Retina (tissue), 1 donor: ENCODE data around the gene EFEMP2.
A peak's percentile ranks its signal among the peaks of the same experiment; 100 is the strongest.
"Not testable (repeated sequence)": the region's sequence is repeated elsewhere in the genome, so short reads cannot be mapped to it uniquely, and the experiment has no call there.

Source experiments
- DNase-seq: peaks from one replicate; pipeline ENCODE4 v3.0.0-alpha.2; 2016

The EFEMP2 gene

DNA sequence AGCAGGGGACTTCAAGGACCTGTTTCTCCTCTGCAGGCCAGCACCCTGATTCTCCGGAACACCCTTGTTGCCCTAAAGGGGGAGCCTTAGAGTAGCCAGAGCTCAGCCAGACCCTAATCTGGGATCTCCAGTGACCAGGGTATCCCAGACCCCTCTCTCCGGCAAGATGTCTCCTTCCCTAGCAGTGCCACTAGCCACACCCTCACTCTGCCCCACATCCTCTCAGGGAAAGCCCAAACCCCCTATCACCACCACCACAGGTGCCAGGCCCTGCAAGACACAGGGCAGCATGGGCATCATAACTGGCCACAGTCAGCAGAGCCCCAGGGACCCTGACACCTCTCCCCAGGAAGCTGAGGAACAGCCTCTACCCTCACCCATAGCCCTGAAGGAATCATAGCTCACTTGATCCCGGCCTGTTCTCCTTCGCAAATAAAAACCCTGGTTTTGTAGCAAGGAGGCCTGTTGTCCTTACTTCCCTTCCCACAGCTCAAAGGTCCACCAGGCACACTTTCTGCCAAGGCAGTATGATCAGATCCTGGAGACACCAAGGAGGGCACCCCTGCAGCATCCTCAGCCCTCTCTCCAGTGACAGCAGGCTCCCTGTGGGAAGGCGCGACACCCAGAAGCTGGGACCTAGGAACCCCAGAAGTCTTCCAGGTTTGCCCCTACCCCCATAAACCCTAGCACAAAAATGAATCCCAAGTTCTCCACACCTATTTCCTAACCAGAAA lies 19.2 kb downstream of the EFEMP2 start:
- DNase-seq: no peak

DNA sequence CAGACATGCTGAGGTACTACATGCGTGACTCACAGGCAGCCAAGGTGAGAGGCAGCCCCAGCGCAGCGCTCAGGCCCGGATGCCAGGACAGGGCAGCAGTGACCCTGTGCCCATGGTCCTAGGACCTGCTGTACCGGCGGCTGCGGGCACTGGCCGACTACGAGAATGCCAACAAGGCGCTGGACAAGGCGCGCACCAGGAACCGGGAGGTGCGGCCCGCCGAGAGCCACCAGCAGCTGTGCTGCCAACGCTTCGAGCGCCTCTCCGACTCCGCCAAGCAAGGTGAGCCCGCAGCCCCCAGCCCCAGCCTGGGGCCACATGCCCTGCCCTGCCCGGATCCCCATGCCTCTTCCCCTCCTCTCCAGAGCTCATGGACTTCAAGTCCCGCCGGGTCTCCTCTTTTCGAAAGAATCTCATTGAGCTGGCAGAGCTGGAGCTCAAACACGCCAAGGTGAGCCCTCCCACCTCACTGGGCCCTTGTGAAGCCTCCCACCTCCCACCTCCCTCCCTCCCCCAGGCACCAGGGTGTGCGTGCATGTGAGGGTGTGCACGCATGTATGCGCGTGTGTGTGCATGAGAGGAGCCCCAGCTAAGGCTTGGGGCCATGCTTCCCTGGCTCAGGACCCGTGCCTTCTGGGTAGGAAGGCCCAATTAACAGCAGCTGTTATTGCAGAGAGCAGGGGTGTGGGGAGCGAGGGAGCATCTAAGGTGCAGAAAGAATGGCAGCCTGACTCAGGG lies 19.9 kb downstream of the EFEMP2 start:
- DNase-seq: no peak

DNA sequence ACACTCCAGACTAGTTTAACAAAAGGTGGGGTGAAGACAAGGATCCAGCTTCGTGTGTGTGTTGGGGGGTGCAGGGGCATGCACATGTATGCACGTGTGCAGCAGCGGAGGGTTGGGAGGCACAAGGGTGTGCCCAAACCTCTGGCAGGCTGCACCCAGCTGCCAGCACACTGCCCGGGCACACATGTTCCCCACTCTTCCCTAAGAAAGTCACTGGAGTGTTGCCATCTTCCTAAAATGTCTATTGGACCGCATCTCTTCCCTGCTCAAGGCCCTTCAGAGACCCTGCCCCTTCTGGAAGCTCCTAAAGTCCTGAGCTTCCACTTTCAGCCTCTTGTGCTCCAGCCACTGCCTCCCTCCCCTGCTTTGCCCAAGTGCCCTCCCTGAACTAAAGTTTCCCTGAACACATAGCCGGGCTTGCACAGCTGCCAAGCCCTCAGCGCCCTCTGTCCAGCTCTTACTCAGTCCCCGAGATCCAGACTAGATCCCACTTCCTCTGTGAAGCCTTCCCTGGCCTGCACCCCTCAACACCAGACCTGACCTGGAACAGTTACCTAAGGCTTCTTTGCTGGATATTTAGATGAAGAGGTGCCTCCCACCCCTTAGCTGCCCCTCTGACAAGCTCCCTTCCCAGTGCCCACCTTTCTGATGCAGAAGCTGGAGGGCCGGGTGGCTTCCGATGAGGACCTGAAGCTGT lies 20.6 kb downstream of the EFEMP2 start:
- DNase-seq: no peak

DNA sequence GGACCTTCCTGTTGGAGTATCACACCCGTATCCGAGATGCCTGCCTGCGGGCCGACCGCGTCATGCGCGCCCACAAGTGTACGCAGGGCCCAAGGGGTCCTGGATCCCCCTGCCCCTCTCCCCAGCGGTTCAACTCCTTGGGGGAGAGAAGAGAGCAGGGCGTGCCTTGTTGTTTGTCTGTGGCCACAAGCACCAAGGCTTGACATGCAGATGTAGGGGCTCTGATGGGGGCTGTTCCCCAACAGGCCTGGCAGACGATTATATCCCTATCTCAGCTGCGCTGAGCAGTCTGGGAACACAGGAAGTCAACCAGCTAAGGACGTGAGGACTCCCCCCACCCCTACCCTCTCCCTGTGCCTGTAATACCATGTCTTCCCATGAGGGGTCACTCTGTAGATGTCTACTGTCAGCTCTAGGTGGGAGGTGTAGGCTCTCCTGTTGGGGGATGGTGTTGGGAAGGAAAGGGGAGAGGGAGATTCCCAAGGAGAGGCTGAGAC lies 21.5 kb downstream of the EFEMP2 start:
- DNase-seq: no peak

DNA sequence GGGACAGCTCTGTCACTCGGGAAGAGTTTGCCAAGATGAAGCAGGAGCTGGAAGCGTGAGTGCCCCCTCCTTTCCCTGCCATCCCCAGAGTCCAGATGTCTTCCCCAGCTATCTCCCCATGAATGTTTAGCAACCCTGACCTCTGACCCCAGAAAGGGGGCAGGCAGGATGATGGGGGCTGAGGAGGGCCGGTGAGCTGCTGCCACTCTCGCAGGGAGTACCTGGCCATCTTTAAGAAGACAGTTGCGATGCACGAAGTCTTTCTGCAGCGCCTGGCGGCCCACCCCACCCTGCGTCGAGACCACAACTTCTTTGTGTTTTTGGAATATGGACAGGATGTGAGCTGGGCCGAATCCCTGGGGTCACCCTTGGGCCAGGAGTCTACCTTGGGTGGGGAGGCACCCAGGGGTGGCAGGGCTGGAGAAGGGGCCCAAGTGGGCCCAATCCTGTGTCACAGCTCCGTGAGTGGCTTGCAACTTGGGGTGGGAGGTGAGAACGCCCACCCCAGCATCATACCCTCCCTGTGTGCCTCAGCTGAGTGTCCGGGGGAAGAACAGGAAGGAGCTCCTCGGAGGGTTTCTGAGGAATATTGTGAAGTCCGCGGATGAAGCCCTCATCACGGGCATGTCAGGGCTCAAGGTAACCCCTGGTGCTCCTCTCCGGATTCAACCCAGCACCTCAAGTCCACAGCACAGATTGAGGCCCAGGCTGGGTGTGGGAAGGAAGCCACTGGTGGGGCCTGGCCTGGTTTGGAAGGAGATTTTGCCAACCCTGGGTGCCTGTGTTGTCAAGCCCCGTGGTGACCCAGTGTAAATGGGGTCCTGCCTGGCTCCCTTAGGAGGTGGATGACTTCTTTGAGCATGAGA lies 22.1 kb downstream of the EFEMP2 start:
- no peak for DNase-seq

DNA sequence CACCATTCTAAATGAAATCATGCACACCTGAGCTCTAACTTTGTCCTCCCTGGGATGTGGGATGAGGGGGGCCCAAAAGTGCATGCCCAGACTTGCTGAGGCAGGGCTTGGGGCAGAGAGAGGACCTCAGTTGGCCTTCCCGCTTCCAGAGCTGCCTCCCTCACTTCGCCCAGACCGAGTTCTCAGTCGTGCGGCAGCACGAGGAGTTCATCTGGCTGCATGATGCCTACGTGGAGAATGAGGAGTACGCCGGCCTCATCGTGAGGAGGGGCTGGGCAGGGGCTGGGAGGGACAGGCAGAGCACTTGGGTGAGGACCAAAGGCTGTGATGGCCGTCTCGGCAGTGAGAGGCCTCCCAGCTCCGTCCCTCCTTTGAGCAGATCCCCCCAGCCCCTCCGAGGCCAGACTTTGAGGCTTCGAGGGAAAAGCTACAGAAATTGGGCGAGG lies 22.8 kb downstream of the EFEMP2 start:
- DNase-seq: no peak

DNA sequence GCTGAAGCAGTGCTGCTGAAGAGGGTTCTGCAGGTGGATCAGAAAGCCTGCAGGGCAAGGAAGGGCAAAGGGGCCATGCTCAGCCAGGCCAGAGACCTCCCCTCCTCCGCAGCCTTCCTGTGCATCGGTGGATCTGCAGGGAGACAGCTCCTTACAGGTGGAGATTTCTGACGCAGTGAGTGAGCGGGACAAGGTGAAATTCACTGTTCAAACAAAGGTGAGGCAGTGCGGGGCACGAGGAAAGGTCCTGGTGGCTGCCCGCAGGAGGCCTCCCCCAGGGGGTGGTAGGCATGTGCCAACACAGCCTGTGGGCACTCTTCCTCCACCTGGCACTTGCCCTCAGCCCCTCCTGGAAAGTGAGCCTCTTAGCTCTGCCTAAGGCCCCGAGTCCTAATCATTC lies 23.2 kb downstream of the EFEMP2 start:
- no peak for DNase-seq

DNA sequence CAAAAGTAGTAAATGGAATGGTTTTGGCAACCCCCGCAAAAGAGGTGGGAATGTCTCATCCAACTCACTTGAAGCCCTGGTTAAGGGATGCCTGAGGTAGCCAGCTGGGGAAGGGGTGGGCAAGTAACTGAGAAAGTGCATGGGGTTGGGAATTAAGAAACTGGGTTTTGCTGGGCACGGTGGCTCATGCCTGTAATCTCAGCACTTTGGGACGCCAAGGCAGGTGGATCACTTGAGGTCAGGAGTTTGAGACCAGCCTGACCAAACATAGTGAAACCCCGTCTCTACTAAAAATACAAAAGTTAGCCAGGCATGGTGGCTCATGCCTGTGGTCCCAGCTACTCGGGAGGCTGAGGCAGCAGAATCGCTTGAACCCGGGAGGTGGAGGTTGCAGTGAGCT lies 23.9 kb downstream of the EFEMP2 start:
- not testable (repeated sequence) for DNase-seq

DNA sequence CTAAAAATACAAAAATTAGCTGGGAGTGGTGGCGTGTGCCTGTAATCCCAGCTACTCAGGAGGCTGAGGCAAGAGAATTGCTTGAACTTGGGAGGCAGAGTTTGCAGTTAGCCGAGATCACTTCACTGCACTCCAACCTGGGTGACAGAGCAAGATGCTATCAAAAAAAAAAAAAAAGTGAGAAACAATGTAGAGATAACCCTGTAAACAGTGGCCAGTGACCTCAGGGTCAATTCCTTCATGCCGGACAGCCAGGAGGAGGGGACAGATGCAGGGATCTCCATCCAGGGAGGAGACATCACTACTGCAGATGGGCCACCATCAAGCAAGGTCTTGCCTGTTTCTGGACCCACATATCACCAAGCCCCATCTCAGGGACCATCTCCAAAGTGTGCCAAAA lies 24.9 kb downstream of the EFEMP2 start:
- no peak for DNase-seq

DNA sequence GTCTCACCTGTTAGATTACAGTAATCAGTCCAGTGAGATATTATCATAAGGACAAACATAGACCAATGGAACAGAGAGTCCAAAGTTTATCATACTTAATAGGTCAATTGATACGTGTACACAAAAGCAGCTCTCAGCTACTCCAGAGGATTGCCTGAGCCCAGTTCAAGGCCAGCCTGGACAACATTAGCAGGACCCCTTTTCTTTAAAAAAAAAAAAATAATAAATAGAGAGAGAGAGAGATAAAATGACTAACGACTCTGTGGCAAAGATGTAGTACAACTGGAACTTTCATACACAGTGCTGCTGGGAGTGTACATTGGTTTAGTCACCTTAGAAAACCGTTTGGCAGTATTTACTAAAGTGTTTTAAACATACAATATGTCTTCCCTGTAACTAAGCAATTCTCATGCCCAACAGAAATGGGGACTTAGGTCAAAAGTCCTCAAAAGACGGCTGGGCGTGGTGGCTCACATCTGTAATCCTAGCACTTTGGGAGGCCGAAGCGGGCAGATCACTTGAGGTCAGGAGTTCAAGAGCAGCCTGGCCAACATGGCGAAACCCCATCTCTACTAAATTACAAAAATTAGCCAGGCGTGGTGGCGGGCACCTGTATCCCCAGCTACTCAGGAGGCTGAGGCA lies 28.2 kb downstream of the EFEMP2 start:
- DNase-seq: no peak

DNA sequence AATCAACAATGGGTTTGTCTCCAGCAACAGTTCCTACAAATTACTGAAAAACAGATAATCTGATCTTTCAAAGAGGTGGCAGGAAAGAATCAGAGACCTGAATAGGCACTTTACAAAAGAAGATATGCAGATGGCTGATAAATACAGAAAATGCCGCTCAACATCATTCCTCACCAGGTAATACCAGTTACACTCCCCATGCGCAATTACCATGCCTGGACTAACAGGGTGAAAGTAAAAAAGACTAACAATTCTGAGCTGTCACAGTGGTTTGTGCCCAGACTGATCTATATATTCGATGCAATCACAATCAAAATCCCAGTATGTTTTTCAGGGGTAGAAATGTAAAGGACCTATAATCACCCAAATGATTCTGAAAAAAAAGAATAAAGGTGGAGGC lies 28.8 kb downstream of the EFEMP2 start:
- DNase-seq: no peak

DNA sequence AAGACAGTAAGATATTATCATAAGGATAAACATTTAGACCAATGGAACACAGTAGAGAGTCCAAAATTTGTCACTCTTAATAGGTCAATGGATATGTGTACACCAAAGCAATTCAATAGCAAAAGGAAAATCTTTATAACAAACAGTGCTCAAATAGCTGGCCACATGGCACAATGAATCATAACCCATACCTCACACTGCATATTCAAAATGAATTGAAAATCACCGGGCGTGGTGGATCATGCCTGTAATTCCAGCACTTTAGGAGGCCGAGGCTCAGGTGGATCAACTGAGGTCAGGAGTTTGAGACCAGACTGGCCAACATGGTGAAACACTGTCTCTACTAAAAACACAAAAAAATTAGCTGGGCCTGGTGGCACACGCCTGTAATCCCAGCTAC lies 30.5 kb downstream of the EFEMP2 start:
- no peak for DNase-seq

DNA sequence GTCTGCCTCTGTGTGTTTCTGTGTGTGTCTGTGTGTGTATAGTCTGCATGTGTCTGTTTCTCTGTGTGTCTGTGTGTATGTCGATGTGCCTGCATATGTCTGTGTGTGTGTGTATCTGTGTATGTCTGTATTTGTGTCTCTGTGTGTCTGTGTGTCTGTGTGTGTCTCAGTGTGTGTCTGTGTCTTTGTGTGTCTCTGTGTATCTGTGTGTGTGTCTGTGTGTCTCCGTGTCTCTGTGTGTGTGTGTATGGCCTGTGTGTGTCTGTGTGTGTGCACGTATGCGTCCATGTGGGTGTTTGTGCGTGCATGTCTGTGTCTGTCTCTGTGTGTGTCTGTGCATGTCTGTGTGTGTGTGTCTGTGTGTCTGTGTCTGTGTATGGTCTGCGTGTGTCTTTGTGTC lies 38.4 kb downstream of the EFEMP2 start:
- no peak for DNase-seq

DNA sequence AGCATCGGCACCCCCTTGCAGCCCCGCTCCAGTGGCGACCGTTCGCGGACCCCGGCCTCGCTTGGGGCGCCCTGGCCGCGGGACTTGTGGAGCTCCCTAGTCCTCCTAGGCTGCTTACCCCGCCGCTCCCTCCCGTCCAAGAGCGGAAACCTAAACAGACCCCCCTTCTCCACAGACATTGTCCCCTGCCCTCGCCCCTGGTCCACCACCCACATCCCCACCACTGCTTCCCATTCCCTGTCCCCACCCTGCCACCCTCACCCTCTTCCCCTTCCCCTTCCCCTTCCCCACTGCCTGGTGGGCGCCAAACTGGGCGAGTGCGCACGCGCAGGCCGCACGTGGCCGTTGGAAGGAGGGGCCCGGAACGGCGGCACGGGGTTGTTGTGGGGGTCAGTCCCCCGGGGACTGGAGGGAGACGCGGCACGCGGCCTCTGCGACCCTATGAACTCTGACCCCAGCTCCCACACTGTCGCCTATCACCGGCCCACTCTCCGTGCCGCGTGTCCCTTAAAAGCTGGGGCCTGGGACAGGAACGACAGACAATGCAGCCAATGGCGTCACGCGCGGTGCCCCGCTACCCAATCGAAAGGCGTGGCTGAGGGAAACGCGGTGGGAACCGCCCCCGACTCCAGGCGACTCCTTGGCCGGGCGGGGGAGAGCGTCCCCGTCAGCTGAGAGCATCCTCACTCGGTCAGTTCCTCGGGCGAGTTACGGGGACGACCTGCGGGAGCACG lies 39.1 kb downstream of the EFEMP2 start, which contains the start of gene SNX32:
TSS of gene SNX32 (plus strand) at position 667 of the 734 bp plus-strand sequence. CDS start 103 bp downstream, outside the sequence.
- DNase-seq: peak; percentile 99

DNA sequence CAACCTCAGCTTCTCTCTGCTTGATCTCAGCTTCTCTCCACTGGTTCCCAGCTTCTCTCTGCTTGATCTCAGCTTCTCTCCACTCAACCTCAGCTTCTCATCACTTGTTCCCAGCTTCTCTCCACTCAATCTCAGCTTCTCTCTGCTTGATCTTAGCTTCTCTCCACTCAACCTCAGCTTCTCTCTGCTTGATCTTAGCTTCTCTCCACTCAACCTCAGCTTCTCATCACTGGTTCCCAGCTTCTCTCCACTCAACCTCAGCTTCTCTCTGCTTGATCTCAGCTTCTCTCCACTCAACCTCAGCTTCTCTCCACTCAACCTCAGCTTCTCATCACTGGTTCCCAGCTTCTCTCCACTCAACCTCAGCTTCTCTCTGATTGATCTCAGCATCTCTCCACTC lies 40.4 kb downstream of the EFEMP2 start:
- not testable (repeated sequence) for DNase-seq

DNA sequence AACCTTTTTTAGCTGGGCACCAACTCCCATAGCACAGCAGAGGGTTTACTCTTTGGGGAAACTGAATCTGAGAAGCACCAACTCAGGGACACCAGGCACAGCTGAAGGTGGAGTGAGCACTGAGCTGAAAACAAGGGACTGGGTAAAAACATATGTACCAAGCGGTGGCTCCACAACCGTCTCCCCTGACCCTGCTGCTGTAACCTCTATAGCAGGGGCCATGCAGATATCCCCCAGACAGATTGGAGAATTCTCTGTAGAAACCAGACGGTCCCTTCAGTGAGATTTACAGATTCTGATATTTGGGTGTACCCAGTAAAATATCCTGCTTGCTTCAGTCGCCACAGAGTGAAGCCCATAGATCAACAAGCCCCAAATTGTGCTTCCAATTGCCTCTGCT lies 43.1 kb downstream of the EFEMP2 start:
- DNase-seq: no peak

DNA sequence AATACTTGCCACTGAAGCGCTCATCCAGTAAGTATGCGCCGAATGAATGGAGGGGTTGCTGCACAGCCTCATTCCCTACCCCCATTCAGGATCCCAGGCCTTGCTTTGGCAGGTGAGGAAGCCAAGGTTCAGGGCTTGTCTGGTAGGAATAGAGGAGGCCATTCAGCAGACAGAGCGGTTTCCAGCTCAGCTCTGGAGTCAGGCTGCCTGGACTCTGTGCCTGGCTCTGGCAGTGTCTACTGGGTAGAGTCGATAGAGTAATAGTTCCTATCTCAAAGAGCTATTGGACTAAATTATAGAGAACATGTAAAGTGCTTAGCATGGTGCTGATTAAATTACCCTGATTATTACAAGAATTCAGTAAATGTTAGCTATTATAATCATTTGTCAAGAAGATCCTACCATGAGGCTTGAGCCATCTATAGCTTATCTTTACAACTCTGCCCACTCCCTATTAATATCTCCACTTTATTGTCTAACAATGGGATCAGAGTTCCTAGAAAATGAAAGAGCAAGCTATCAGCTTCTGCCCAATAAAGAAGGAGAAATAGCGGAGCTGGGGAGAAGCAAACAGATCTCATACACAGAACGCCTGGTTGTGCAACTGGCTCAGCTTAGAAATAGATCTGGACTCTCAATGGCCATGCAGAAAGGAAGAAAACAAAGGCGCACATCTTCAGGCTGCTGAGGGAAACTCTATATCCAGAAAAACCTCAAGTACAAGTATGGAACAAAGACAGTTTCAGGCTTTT lies 45.4 kb downstream of the EFEMP2 start:
- no peak for DNase-seq

DNA sequence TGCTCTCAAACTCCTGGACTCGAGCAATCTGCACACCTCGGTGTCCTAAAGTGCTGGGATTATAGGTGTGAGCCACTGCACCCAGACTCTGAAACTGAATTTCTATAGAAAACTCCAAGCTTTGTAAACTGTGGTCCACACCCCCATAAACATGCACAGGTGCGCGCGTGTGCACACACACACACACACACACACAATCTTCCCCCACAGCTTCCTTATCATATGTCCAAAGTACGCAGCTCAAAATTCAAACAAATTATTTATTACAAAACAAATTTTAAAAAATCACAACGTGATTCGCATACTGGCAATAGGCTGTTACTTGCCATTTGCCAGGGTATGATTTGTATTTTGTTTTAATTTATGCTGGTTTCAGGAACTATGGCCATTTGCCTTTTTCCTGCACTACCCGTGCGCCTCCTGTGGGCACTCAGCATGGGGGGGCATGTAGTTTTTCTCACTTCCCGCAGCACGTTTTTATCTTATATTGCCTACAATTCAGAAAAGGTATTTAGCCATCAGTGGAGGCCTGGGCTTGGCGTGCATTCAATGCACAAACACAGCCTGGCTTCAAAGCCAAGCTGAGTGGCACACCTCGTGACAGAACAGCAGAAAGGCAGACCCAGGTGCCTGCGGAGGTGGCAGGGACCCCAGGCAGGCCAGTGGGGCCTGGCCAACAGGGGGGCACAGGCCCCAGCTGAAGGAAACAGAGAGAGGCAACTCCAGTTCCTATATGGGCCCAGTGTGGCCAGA lies 49.6 kb downstream of the EFEMP2 start:
- no peak for DNase-seq

DNA sequence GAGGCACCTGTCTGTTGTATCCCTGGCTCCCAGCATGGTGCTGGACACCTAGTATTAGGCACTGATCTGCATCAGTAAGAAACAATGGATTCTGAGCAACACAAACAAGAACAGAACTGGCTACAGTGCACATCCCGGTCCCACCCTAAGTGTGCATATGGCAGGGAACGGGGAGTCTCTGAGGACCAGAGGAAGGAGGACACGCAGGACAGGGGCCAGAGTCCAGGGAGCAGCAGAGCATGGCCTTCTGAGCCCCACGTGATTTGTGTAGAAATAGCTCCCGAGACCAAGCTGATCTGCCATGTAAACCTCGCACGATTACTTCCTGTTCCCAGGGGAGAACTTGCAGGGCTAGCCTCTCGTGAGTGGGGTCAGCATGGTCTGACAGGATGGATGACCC lies 51.5 kb downstream of the EFEMP2 start:
- no peak for DNase-seq
